ENCODE data around the gene VPS13C.

DNA sequence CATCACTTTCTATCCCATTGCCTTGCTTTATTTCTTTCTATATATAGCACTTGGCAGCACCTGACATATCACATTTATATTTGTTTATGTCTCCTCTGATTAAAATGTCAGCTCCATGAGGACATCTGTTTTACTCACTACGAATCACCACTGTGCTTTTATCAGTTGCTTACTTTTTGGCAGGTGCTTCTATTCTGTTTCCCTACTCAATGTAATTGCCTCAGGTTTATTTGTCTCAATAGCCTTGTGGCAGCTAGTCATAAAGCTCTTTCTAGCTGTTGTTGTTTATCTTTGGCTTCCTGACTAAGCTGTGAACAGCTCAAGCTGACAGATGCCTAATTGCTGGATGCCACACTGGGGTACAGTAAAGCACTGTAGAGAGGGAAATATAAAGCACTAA is 85.5 kb downstream of the VPS13C start:
- no peak for TF ChIP-seq CTCF (IDR thresholded peaks at IDR 0.05)
- TF ChIP-seq POLR2A (IDR thresholded peaks at IDR 0.05): no peak
- no peak for TF ChIP-seq EP300 (IDR thresholded peaks at IDR 0.05)

All from tibial nerve (tissue), 4 donors.